Colon (tissue), 2 donors: ENCODE data around the gene ANKHD1.

Experiments used
- FAIRE-seq: peaks from 2 replicates; lab custom pipeline; 2012; peaks lifted over from hg19 to GRCh38; lab: Jason Lieb, UNC
- donor health status: control.
- donor health status: control.

ANKHD1 gene

GRCh38 chr5:140371356-140372151 is 30.1 kb upstream of the ANKHD1 start:
- no peak for FAIRE-seq

- FAIRE-seq: no peak
Measured at GRCh38 chr5:140372971-140373487, 28.6 kb upstream of the ANKHD1 start.

GRCh38 chr5:140381351-140381750 is 20.3 kb upstream of the ANKHD1 start:
- no peak for FAIRE-seq

- no peak for FAIRE-seq
Measured at GRCh38 chr5:140381972-140382371, 19.7 kb upstream of the ANKHD1 start.

GRCh38 chr5:140382866-140383265 is 18.8 kb upstream of the ANKHD1 start:
- no peak for FAIRE-seq

GRCh38 chr5:140383300-140383699 is 18.3 kb upstream of the ANKHD1 start:
- FAIRE-seq: no peak

GRCh38 chr5:140388052-140388451 is 13.6 kb upstream of the ANKHD1 start:
- no peak for FAIRE-seq

GRCh38 chr5:140391312-140391711 is 10.3 kb upstream of the ANKHD1 start:
- FAIRE-seq: no peak

GRCh38 chr5:140391732-140392131 is 9.9 kb upstream of the ANKHD1 start:
- FAIRE-seq: no peak

GRCh38 chr5:140393738-140394137 is 7.9 kb upstream of the ANKHD1 start:
- no peak for FAIRE-seq

- FAIRE-seq: no peak
Measured at GRCh38 chr5:140398379-140398811, 3.2 kb upstream of the ANKHD1 start.

GRCh38 chr5:140399979-140400729 is 1.5 kb upstream of the ANKHD1 start:
- no peak for FAIRE-seq

GRCh38 chr5:140400730-140401361 is 787 bp upstream of the ANKHD1 start:
- FAIRE-seq: no peak

- no peak for FAIRE-seq
Measured at GRCh38 chr5:140402258-140403074, 833 bp downstream of the ANKHD1 start.

GRCh38 chr5:140403613-140404012 is 2.0 kb downstream of the ANKHD1 start:
- no peak for FAIRE-seq

GRCh38 chr5:140408750-140409241 is 7.2 kb downstream of the ANKHD1 start:
- no peak for FAIRE-seq

GRCh38 chr5:140413230-140413629 is 11.6 kb downstream of the ANKHD1 start:
- FAIRE-seq: no peak

GRCh38 chr5:140417235-140417634 is 15.6 kb downstream of the ANKHD1 start:
- FAIRE-seq: no peak

- peak; percentile 31 for FAIRE-seq
Measured at GRCh38 chr5:140418862-140419520, 17.4 kb downstream of the ANKHD1 start.

- no peak for FAIRE-seq
Measured at GRCh38 chr5:140420226-140420570, 18.6 kb downstream of the ANKHD1 start.

GRCh38 chr5:140420665-140421361 is 19.2 kb downstream of the ANKHD1 start:
- no peak for FAIRE-seq
